ENCODE measurements around the gene RGS1. TPM values are rescaled to one million over a fixed set of nuclear protein-coding genes. Genes with fewer than 3 reads are reported as not detected.

Gene RGS1
- total RNA-seq, 1 donor from 2014 or later = not detected

GRCh38 chr1:192601143-192601542 lies 25.6 kb downstream of the RGS1 start:
- TF ChIP-seq, protein P1, sequence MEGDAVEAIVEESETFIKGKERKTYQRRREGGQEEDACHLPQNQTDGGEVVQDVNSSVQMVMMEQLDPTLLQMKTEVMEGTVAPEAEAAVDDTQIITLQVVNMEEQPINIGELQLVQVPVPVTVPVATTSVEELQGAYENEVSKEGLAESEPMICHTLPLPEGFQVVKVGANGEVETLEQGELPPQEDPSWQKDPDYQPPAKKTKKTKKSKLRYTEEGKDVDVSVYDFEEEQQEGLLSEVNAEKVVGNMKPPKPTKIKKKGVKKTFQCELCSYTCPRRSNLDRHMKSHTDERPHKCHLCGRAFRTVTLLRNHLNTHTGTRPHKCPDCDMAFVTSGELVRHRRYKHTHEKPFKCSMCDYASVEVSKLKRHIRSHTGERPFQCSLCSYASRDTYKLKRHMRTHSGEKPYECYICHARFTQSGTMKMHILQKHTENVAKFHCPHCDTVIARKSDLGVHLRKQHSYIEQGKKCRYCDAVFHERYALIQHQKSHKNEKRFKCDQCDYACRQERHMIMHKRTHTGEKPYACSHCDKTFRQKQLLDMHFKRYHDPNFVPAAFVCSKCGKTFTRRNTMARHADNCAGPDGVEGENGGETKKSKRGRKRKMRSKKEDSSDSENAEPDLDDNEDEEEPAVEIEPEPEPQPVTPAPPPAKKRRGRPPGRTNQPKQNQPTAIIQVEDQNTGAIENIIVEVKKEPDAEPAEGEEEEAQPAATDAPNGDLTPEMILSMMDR (IDR thresholded peaks at IDR 0.05) = no peak
- no peaks in the 10 kb centered on the region for H3K36me3 Mint-ChIP-seq (ENCODE audit: unreplicated experiment)
- no peaks in the 10 kb centered on the region for H3K4me1 Mint-ChIP-seq (ENCODE audit: unreplicated experiment)
- no peak overlapping the region for H3K4me3 Mint-ChIP-seq (ENCODE audit: unreplicated experiment)
- no peaks in the 10 kb centered on the region for H3K27me3 Mint-ChIP-seq (ENCODE audit: unreplicated experiment)
- H3K9me3 Mint-ChIP-seq (ENCODE audit: unreplicated experiment) = no peaks in the 10 kb centered on the region
- no peak overlapping the region for H3K27ac Mint-ChIP-seq (ENCODE audit: unreplicated experiment)
- DNase-seq (ENCODE audit: extremely low spot score, unreplicated experiment) = no peak

GRCh38 chr1:192601567-192601966 lies 26.0 kb downstream of the RGS1 start:
- Mint-ChIP-seq H3K9me3 (ENCODE audit: unreplicated experiment) (no peaks in the 10 kb centered on the region), H3K36me3 (ENCODE audit: unreplicated experiment) (no peaks in the 10 kb centered on the region), H3K27ac (ENCODE audit: unreplicated experiment) (no peak overlapping the region), H3K27me3 (ENCODE audit: unreplicated experiment) (no peaks in the 10 kb centered on the region), H3K4me1 (ENCODE audit: unreplicated experiment) (no peaks in the 10 kb centered on the region), H3K4me3 (ENCODE audit: unreplicated experiment) (no peak overlapping the region)
- TF ChIP-seq, protein P1 (IDR thresholded peaks at IDR 0.05) = no peak
- DNase-seq (ENCODE audit: extremely low spot score, unreplicated experiment) = no peak

GRCh38 chr1:192602757-192603156 lies 27.2 kb downstream of the RGS1 start:
- Mint-ChIP-seq H3K4me1 (ENCODE audit: unreplicated experiment) (no peaks in the 10 kb centered on the region), H3K4me3 (ENCODE audit: unreplicated experiment) (no peak overlapping the region), H3K27ac (ENCODE audit: unreplicated experiment) (no peak overlapping the region), H3K27me3 (ENCODE audit: unreplicated experiment) (no peaks in the 10 kb centered on the region), H3K36me3 (ENCODE audit: unreplicated experiment) (no peaks in the 10 kb centered on the region), H3K9me3 (ENCODE audit: unreplicated experiment) (no peaks in the 10 kb centered on the region)
- TF ChIP-seq, protein P1 (IDR thresholded peaks at IDR 0.05) = no peak
- DNase-seq (ENCODE audit: extremely low spot score, unreplicated experiment) = no peak

GRCh38 chr1:192603218-192603787 lies 27.7 kb downstream of the RGS1 start:
- H3K27ac Mint-ChIP-seq (ENCODE audit: unreplicated experiment) = no peak overlapping the region
- TF ChIP-seq, protein P1 (IDR thresholded peaks at IDR 0.05) = no peak
- no peak overlapping the region for H3K4me3 Mint-ChIP-seq (ENCODE audit: unreplicated experiment)
- no peaks in the 10 kb centered on the region for H3K9me3 Mint-ChIP-seq (ENCODE audit: unreplicated experiment)
- no peaks in the 10 kb centered on the region for H3K27me3 Mint-ChIP-seq (ENCODE audit: unreplicated experiment)
- no peaks in the 10 kb centered on the region for H3K36me3 Mint-ChIP-seq (ENCODE audit: unreplicated experiment)
- no peak for DNase-seq (ENCODE audit: extremely low spot score, unreplicated experiment)
- no peaks in the 10 kb centered on the region for H3K4me1 Mint-ChIP-seq (ENCODE audit: unreplicated experiment)

DNA sequence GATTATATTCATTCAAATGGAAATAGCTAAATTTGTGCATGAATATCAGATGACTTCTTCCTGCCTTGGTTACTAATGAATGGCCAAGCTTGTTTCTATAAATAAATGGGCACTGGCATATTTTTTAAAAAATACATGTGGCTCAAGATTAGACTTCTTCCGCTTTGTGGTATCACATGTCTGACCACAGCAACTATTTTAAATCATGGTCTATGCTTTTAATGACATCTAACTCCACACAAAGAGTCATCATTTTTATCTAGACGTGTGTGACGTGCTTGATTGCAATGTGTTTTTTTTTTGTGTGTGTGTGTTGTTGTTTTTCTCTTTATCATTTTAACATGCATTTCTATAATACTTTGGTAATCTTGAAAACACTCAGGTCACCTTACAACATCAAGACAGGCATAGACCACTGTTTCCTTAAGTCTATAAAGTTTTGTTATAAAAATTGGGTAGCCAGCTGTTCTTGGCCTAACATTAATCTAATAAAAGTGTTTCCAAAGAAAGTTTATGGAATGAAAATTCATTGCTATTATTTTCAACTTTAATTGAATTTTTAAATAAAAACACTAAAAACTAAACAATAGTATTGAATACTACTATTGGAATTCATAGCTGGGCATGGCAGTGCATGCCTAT lies 29.5 kb downstream of the RGS1 start:
- no peaks in the 10 kb centered on the region for H3K36me3 Mint-ChIP-seq (ENCODE audit: unreplicated experiment)
- TF ChIP-seq, protein P1 (IDR thresholded peaks at IDR 0.05) = no peak
- no peaks in the 10 kb centered on the region for H3K4me1 Mint-ChIP-seq (ENCODE audit: unreplicated experiment)
- no peak for DNase-seq (ENCODE audit: extremely low spot score, unreplicated experiment)
- no peak overlapping the region for H3K27ac Mint-ChIP-seq (ENCODE audit: unreplicated experiment)
- H3K9me3 Mint-ChIP-seq (ENCODE audit: unreplicated experiment) = no peaks in the 10 kb centered on the region
- H3K27me3 Mint-ChIP-seq (ENCODE audit: unreplicated experiment) = no peaks in the 10 kb centered on the region
- H3K4me3 Mint-ChIP-seq (ENCODE audit: unreplicated experiment) = no peak overlapping the region

Measured in osteocyte (in vitro differentiated cells).